ENCODE results near the gene CUL3. TPM values are rescaled to one million over a fixed set of nuclear protein-coding genes. Genes with fewer than 3 reads are reported as not detected.

CUL3 gene
- total RNA-seq, 2 donors from 2014 or later, result 83.9 to 88.3 TPM

DNA sequence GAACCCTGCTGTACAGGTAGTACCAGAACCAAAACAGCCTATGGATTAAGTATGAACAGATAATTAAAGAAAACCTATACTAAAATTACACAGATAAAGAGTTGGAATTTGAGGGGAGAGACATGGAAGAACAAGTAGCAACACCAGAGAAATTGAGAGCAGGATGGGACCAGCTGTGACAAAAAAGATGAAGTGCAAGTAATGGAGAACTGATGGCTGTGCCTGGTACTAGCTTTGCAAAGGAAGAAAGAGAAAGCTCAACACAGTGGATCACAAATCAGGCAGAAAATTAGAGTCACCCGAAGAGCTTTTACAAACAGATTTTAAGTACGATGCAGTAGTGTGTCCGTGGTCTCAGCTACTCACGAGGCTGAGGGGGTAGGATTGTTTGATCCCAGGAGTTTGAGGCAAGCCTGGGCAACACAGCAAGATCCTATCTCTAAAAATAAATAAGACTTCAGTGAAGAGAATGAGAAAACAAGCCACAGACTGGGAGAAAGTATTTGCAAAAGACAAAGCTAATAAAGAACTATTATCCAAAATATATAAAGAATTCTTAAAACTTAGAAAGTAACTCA lies 46.5 kb downstream of the CUL3 start:
- H3K27ac ChIP-seq, result no peak overlapping the region
- no peak overlapping the region for H3K4me3 ChIP-seq
- no peaks in the 10 kb centered on the region for H3K9me3 ChIP-seq
- H3K27me3 ChIP-seq, result no peaks in the 10 kb centered on the region
- no peak overlapping the region for H3K9ac ChIP-seq (ENCODE audit: low read depth in 2 of 2, low read length in 2 of 2)
- TF ChIP-seq, protein P1, sequence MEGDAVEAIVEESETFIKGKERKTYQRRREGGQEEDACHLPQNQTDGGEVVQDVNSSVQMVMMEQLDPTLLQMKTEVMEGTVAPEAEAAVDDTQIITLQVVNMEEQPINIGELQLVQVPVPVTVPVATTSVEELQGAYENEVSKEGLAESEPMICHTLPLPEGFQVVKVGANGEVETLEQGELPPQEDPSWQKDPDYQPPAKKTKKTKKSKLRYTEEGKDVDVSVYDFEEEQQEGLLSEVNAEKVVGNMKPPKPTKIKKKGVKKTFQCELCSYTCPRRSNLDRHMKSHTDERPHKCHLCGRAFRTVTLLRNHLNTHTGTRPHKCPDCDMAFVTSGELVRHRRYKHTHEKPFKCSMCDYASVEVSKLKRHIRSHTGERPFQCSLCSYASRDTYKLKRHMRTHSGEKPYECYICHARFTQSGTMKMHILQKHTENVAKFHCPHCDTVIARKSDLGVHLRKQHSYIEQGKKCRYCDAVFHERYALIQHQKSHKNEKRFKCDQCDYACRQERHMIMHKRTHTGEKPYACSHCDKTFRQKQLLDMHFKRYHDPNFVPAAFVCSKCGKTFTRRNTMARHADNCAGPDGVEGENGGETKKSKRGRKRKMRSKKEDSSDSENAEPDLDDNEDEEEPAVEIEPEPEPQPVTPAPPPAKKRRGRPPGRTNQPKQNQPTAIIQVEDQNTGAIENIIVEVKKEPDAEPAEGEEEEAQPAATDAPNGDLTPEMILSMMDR (IDR thresholded peaks at IDR 0.05), result no peak
- H3K36me3 ChIP-seq, result no peaks in the 10 kb centered on the region
- DNase-seq, result no peak
- no peaks in the 10 kb centered on the region for H3K4me1 ChIP-seq
- intact Hi-C loops (cut with DNase I), result no loop called here

DNA sequence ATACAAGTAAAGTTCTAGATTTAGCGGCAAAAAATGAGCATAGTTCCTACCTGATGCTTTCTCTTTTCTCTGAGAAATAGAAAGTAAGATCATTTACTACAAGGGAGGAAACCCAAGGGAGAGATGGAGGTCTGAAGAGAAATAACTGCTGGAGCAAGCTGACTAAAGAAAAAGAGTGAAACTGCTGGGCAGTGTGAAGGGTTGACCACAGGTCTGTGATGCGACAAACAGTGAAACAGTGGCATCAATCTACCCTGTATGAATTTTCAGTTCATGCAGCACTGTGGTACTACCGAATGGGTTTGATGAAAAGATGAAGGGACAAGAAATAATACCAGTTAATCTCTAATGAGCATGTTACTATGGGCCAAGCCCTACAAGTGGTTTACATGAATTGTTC lies 52.2 kb downstream of the CUL3 start:
- Histone ChIP-seq H3K27ac (no peak overlapping the region), H3K27me3 (no peaks in the 10 kb centered on the region), H3K4me1 (peaks cover 4% of the 10 kb centered on the region), H3K9me3 (no peaks in the 10 kb centered on the region), H3K9ac (ENCODE audit: low read depth in 2 of 2, low read length in 2 of 2) (no peak overlapping the region), H3K4me3 (no peak overlapping the region), H3K36me3 (no peaks in the 10 kb centered on the region)
- DNase-seq, result no peak
- intact Hi-C loops (cut with DNase I), result no loop called here
- TF ChIP-seq, protein P1 (IDR thresholded peaks at IDR 0.05), result no peak

DNA sequence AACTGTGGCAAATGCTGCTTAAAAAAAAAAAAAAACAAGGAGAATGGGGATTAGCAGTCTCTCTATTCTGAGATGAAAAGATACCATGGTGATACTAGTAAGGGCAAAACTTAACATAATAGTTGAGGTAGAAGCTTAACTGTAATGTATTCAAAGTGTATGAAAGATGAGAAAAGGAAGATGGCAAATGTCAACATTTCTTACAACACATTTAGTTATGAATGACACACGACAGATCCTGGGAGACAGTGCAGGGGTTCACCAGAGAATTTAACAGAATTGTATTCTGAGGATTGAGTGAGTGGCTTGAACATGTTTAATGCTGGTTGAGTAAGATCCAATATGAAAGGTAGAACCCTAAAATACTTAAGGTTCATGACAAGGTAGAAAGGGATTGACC lies 52.7 kb downstream of the CUL3 start:
- Histone ChIP-seq H3K27me3 (no peaks in the 10 kb centered on the region), H3K4me1 (peaks cover 4% of the 10 kb centered on the region), H3K27ac (no peak overlapping the region), H3K9ac (ENCODE audit: low read depth in 2 of 2, low read length in 2 of 2) (no peak overlapping the region), H3K9me3 (no peaks in the 10 kb centered on the region), H3K4me3 (no peak overlapping the region), H3K36me3 (no peaks in the 10 kb centered on the region)
- no peak for DNase-seq
- intact Hi-C loops (cut with DNase I), result no loop called here
- TF ChIP-seq, protein P1 (IDR thresholded peaks at IDR 0.05), result no peak

DNA sequence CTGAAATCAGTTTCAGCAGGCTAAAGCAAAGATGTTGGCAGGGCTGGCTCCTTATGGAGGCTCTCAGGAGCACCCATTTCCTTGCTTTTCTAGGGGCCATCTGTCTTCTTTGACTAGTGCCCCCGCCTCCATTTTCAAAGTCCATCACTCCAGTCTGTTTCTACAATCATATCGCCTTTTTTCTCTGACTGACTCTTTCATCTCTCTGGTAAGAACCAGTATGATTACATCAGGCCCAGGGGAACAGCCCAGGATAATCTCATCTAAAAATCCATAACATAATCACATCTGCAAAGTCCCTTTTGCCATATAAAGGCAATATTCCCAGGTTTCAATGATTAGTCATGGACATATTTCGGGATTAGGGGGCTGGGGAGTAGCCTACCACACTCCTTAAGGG lies 57.0 kb downstream of the CUL3 start:
- no peaks in the 10 kb centered on the region for H3K9me3 ChIP-seq
- no peaks in the 10 kb centered on the region for H3K36me3 ChIP-seq
- H3K9ac ChIP-seq (ENCODE audit: low read depth in 2 of 2, low read length in 2 of 2), result no peak overlapping the region
- TF ChIP-seq, protein P1 (IDR thresholded peaks at IDR 0.05), result no peak
- H3K4me3 ChIP-seq, result no peak overlapping the region
- H3K27me3 ChIP-seq, result no peaks in the 10 kb centered on the region
- DNase-seq, result no peak
- H3K27ac ChIP-seq, result no peak overlapping the region
- intact Hi-C loops (cut with DNase I), result loop anchor here (10.0 kb wide), 1 partner anchor 47 kb away; no protein-coding TSS in a partner anchor
- H3K4me1 ChIP-seq, result peaks cover 4% of the 10 kb centered on the region

DNA sequence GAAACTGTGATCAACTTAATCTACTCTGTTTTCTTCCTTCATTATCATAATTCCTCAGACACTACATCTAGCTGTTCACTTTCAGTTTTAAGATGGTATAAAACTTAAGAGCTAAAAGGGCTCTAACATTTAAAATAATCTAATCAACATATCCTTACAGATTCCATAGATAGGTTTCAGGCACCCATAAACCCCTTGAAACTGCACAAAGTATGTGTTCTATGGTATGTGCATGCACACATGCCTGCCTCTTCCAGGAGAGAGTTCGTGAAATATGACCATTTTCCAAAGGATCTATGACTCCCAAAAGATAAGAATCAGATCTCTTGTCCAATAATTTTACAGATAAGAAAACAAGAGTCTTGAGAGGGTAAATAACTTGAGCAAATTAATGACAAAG lies 59.4 kb downstream of the CUL3 start:
- no peak overlapping the region for H3K4me3 ChIP-seq
- no peak for DNase-seq
- no peak overlapping the region for H3K9ac ChIP-seq (ENCODE audit: low read depth in 2 of 2, low read length in 2 of 2)
- no peak overlapping the region for H3K27ac ChIP-seq
- TF ChIP-seq, protein P1 (IDR thresholded peaks at IDR 0.05), result no peak
- H3K4me1 ChIP-seq, result peaks cover 4% of the 10 kb centered on the region
- H3K36me3 ChIP-seq, result no peaks in the 10 kb centered on the region
- H3K27me3 ChIP-seq, result no peaks in the 10 kb centered on the region
- intact Hi-C loops (cut with DNase I), result loop anchor here (10.0 kb wide), 1 partner anchor 49 kb away; no protein-coding TSS in a partner anchor
- no peaks in the 10 kb centered on the region for H3K9me3 ChIP-seq

Measured in colonic mucosa (tissue), 4 donors.